Muscle of leg (tissue), 11 donors: Measurements from ENCODE around the gene VPS4A. TPM values are rescaled to one million over a fixed set of nuclear protein-coding genes. Genes with fewer than 3 reads are reported as not detected.
A peak's percentile ranks its signal among the peaks of the same experiment; 100 is the strongest.

Source experiments
- DNase-seq: peaks from one replicate; pipeline ENCODE4 v3.0.0; 2013
- H3K27ac ChIP-seq: one replicate; pipeline ENCODE4 v1.5.1; 2013; ENCODE audit warnings: mild to moderate bottlenecking, low read length, control low read depth
- H3K27me3 ChIP-seq: one replicate; pipeline ENCODE4 v1.6.1; 2013; ENCODE audit warnings: low read length; ENCODE audit not compliant: control insufficient read depth, insufficient read depth
- H3K36me3 ChIP-seq: one replicate; pipeline ENCODE4 v1.6.1; 2013; ENCODE audit warnings: low read length; ENCODE audit not compliant: control insufficient read depth, insufficient read depth
- H3K4me1 ChIP-seq: one replicate; pipeline ENCODE4 v1.6.1; 2013; ENCODE audit warnings: low read length; ENCODE audit not compliant: control insufficient read depth, insufficient read depth
- H3K4me3 ChIP-seq: one replicate; pipeline ENCODE4 v1.5.1; 2013; ENCODE audit warnings: low read length, control low read depth
- H3K9me3 ChIP-seq: replicated peaks from 2 replicates; pipeline ENCODE4 v1.6.1; 2013; ENCODE audit warnings: low read depth, low read length; ENCODE audit not compliant: control insufficient read depth
- WGBS: methylation state at CpG from one replicate; pipeline ENCODE4 v1.1.5; 2013; ENCODE audit warnings: missing lambda C conversion rate; ENCODE audit not compliant: insufficient coverage; 5-methylcytosine and 5-hydroxymethylcytosine counted together
- polyA plus RNA-seq, 8 donors: library from polyadenylated mRNA; unstranded; fragments of 120-200 nt; gene quantifications; one replicate each; pipeline versions ENCODE4 v1.2.1 to v1.2.3, GENCODE V29; 2013; ENCODE audit warnings: inconsistent platforms in 1 of 8, low replicate concordance in 1 of 8; ENCODE audit not compliant: insufficient read length in 8 of 8, insufficient read depth in 1 of 8
- total RNA-seq: library from RNA; stranded (reverse); fragments of 120-200 nt; gene quantifications from one replicate; pipeline ENCODE4 v1.2.4, GENCODE V29; 2013

The VPS4A gene
- total and polyA plus RNA-seq, 9 donors: 17.9 to 42.1 (median 36.3) TPM

DNA sequence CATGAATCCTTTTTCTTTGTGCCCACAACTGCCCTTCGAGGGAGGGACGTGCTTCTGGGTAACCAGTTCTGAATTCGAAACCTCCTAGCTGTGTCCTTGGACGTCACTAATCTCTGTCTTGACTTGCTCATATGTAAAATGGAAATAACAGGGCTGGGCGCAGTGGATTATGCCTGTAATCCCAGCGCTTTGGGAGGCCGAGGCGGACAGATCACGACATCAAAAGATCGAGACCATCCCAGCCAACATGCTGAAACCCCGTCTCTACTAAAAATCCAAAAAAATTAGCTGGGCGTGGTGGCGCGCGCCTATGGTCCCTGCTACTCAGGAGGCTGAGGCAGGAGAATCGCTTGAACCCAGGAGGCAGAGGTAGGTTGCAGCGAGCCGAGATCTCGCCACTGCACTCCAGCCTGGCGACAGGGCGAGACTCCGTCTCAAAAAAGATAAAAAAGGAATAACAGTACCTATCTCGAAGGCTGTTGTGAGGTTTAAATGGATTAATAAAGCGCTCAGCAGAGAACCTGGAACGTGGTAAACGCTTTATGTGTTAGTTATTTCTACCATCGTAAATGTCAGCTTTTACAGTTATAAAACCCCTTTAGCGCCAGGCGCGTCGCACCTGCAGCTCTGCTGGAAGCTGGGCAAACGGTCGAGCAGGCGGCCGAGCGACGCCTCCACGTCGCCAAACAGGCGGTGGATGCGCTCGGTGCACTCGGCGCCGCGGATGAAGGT is 27.6 kb downstream of the VPS4A start:
- 20% methylated on average over 37 of the region's 46 CpGs for WGBS
- H3K4me1 ChIP-seq: peaks cover 16% of the 10 kb centered on the region
- H3K4me3 ChIP-seq: peak overlapping the region; percentile 98
- DNase-seq: no peak
- peaks cover 43% of the 10 kb centered on the region for H3K36me3 ChIP-seq
- H3K27me3 ChIP-seq: no peaks in the 10 kb centered on the region
- H3K9me3 ChIP-seq: no peaks in the 10 kb centered on the region
- peak overlapping the region; percentile 94 for H3K27ac ChIP-seq

DNA sequence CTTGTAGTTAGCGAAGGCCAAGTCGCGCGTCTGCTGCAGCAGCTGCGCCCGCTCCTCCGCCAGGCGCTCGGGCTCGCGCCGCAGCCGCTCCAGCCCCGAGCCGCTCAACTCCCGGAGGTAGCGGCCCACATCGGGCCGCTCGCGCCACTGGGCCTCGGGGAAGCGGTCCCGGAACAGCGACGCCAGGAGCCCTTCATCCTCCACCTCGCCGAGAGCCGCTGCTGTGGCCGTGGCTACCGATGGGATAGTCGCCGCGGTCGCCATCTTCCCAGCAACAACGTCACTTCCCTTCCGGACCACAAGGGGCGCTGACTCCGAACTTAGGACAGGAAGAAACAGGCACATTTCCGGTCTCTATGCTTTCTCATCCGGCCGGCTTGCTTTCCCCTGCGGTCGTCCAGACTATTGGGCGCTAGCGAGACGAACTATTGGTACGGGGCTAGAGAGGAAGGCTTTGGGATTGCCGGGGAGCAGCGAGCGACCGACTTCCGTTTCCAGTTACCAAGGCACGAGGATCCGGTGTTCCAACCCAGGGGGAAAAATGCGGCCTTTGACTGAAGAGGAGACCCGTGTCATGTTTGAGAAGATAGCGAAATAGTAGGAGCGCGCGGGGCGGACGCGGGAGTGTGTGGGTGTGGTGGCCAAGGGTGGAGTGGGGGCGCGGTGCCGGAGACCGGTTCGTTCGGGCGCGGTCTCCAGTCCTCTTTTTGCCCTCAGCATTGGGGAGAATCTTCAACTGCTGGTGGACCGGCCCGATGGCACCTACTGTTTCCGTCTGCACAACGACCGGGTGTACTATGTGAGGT is 28.3 kb downstream of the VPS4A start, which contains the start of the genes COG8 and NIP7:
COG8 (minus strand) TSS at position 276 of the 806 bp plus-strand sequence; CDS start at position 264, 12 bp downstream.
NIP7 (plus strand) TSS at position 484 of the 806 bp plus-strand sequence; CDS start at position 542, 58 bp downstream.
- Histone ChIP-seq H3K27ac (peak within 1 kb of the TSS; percentile 94), H3K36me3 (peaks cover 40% of the 10 kb centered on the region), H3K4me3 (peak within 1 kb of the TSS; percentile 98), H3K9me3 (no peaks in the 10 kb centered on the region), H3K4me1 (peaks cover 16% of the 10 kb centered on the region), H3K27me3 (no peaks in the 10 kb centered on the region)
- WGBS: under 1% methylated on average over 70 of the region's 77 CpGs
- peak; percentile 100 for DNase-seq

DNA sequence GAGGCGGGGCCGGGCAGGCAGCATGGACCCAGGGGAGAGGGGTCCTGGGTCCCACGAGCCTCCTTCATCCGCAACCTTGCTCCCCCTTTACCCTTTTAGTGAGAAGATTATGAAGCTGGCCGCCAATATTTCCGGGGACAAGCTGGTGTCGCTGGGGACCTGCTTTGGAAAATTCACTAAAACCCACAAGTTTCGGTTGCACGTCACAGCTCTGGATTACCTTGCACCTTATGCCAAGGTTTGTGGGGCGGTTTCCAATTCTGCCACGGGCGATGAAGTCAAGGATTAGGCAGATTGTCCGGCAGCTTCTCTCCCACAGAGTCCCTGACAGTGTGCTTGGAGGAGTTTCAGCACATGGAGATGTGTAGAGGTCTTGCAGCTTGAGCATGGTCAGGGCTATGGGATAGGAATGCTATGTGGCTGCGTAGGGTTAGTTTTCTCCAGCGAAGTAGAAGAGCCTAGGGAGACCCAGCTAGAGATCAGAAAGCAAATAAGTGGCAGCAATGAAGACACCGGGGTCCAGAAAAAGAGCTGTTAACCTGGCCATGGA is 29.0 kb downstream of the VPS4A start:
- Histone ChIP-seq H3K4me3 (peak overlapping the region; percentile 98), H3K27me3 (no peaks in the 10 kb centered on the region), H3K27ac (peak overlapping the region; percentile 94), H3K36me3 (peaks cover 33% of the 10 kb centered on the region), H3K9me3 (no peaks in the 10 kb centered on the region), H3K4me1 (peaks cover 16% of the 10 kb centered on the region)
- WGBS: 10% methylated on average over 11 of the region's 16 CpGs
- DNase-seq: no peak

DNA sequence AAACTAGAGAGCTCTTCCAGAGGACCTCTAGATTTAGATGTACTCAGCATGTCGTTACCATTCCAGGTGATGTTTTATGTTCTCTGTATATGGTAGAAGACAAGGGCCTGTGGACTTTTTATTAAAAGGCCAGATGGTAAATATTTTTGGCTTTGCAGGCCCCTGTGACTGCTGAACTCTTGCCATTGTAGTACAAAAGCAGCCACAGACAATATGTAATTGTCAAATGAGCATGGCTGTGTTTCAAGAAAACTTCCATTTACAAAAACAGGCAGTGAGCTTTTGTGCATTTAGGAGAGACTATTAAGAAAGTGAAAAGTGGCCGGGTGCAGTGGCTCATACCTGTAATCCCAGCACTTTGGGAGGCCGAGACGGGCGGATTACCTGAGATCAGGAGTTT is 33.0 kb downstream of the VPS4A start:
- Histone ChIP-seq H3K27me3 (no peaks in the 10 kb centered on the region), H3K4me1 (peaks cover 8% of the 10 kb centered on the region), H3K9me3 (no peaks in the 10 kb centered on the region), H3K27ac (no peak overlapping the region), H3K36me3 (peaks cover 23% of the 10 kb centered on the region), H3K4me3 (no peak overlapping the region)
- WGBS: no CpG with 5 or more reads among the region's 5 CpGs
- DNase-seq: no peak

DNA sequence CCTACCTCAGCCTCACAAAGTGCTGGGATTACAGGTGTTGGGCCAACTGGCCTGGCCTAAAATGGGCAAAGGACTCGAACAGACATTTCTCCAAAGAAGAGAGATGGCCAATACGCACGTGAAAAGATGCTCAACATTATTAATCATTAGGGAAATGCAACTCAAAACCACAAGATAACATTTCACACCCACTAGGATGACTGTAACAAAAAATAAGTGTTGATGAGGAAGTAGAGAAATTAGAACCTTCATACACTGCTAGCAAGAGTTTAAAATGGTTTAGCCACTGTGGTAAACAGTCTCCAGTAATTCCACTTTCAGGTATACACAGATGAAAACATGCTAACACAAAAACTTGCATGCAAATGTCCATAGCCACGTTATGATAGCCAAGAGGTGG is 34.8 kb downstream of the VPS4A start:
- Histone ChIP-seq H3K9me3 (no peaks in the 10 kb centered on the region), H3K4me3 (no peak overlapping the region), H3K27ac (no peak overlapping the region), H3K4me1 (no peaks in the 10 kb centered on the region), H3K27me3 (no peaks in the 10 kb centered on the region), H3K36me3 (peaks cover 24% of the 10 kb centered on the region)
- DNase-seq: no peak
- WGBS: 100% methylated on average over 1 of the region's 4 CpGs

DNA sequence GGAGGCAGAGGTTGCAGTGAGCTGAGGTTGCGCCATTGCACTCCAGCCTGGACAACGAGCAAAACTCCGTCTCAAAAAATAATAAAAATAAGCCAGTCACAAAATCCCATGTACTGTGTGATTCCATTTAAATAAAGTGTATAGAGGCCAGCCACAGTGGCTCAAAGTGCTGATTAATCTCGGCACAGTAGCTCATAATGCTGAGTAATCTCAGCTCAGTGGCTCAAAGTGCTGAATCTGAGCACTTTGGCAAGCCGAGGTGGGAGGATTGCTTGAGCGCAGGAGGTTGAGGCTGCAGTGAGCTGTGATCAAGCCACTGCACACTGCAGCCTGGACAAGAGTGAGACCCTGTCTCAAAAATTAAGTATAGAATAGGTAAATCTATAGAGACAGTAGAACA is 35.5 kb downstream of the VPS4A start:
- DNase-seq: no peak
- no peaks in the 10 kb centered on the region for H3K9me3 ChIP-seq
- H3K27me3 ChIP-seq: no peaks in the 10 kb centered on the region
- no peaks in the 10 kb centered on the region for H3K4me1 ChIP-seq
- WGBS: 89% methylated on average over 3 of the region's 6 CpGs
- no peak overlapping the region for H3K27ac ChIP-seq
- no peak overlapping the region for H3K4me3 ChIP-seq
- H3K36me3 ChIP-seq: peaks cover 24% of the 10 kb centered on the region

DNA sequence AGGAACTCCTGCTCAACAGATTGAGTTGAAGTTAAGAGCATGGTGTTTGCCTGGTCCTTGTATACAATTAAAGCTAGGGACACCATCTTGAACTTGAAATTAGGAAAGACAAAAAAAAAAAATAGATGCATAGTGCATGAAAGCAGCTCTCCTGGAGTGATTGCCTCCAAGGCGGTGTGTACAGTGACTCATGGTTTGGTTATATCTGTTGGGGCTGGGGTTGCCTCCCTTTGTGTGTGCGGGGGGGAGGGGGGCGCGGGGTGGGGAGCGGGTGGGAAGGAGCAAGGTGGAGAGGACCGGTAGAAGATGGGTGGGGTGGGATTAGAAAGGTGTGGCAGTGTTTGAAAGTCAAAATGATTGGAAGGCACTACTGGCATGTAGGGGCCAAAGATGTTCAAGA is 37.1 kb downstream of the VPS4A start:
- Histone ChIP-seq H3K9me3 (no peaks in the 10 kb centered on the region), H3K4me1 (no peaks in the 10 kb centered on the region), H3K4me3 (no peak overlapping the region), H3K27ac (no peak overlapping the region), H3K27me3 (no peaks in the 10 kb centered on the region), H3K36me3 (peaks cover 27% of the 10 kb centered on the region)
- DNase-seq: no peak
- 88% methylated on average over 1 of the region's 6 CpGs for WGBS

DNA sequence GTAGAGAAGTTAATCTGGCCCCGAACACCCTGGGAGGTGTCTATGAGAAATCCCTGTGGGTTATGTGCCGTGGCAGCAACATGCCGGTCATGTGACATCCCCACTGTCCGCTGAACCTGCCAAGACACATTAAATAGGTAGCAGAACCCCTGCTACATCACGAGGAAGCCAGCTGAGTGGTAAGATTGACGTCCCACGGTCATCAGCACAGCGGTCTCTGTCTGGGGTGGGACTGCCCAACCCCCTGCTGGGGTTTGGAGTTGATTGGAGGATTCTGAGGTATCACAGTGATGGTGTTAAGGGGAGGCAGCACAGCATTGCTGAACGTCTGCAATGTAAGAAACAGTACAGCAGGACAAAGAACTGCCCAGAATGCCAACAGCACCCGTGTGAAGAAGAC is 38.4 kb downstream of the VPS4A start:
- WGBS: 78% methylated on average over 8 of the region's 10 CpGs
- H3K36me3 ChIP-seq: peaks cover 21% of the 10 kb centered on the region
- DNase-seq: no peak
- H3K27me3 ChIP-seq: no peaks in the 10 kb centered on the region
- H3K4me1 ChIP-seq: no peaks in the 10 kb centered on the region
- no peak overlapping the region for H3K4me3 ChIP-seq
- H3K9me3 ChIP-seq: no peaks in the 10 kb centered on the region
- H3K27ac ChIP-seq: no peak overlapping the region

DNA sequence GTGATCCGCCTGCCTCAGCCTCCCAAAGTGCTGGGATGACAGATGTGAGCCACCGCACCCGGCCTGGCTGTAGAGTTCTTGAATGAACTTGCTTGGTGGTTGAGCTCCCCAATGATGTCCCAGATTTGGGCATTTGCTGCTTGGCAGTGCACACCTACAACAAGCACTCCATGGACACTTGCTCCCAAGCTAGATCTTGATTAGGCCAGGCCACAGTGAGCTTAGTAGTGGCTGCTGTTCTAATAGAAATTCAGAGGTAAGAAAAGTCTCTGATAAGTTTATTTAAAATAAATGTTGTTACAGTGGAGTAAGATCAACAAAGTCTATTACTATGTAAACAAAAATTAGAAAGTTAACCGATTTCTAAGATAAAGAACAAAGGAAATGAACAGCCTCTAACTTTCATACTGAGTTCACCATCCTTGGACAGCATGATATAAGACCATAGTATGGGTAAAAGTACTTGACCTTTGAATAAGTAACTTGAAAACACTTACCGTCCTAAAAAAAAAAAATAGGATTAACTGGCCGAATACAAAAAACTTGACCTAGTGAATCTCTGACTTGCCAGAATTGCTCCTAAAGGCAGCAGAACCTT is 39.5 kb downstream of the VPS4A start:
- H3K36me3 ChIP-seq: peaks cover 26% of the 10 kb centered on the region
- H3K9me3 ChIP-seq: no peaks in the 10 kb centered on the region
- no peaks in the 10 kb centered on the region for H3K4me1 ChIP-seq
- no peak for DNase-seq
- no peak overlapping the region for H3K27ac ChIP-seq
- 100% methylated on average over 3 of the region's 6 CpGs for WGBS
- no peaks in the 10 kb centered on the region for H3K27me3 ChIP-seq
- H3K4me3 ChIP-seq: no peak overlapping the region
